Neutrophil (primary cell): ENCODE data around the gene RFTN2.

ENCODE experiments used
- H3K27ac ChIP-seq: fragments of 200-600 bp; sonication (generic); 2 replicates; pipeline ENCODE4 v1.5.1; 2016; ENCODE audit warnings: mild to moderate bottlenecking, moderate library complexity
- H3K27me3 ChIP-seq: fragments of 200-600 bp; sonication (generic); 2 replicates; pipeline ENCODE4 v1.6.0; 2016; ENCODE audit warnings: mild to moderate bottlenecking
- H3K36me3 ChIP-seq: fragments of 200-600 bp; sonication (generic); 2 replicates; pipeline ENCODE4 v1.5.1; 2017
- H3K4me1 ChIP-seq, 2 experiments: fragments of 200-600 bp in 1 of 2; sonication (generic) in 1 of 2; 1 replicate in 1 of 2; 2 replicates in 1 of 2; pipeline versions ENCODE4 v1.5.1 to v1.6.1; 2013 to 2016; ENCODE audit warnings: low read depth in 1 of 2, low read length in 1 of 2, mild to moderate bottlenecking in 1 of 2, moderate library complexity in 1 of 2; ENCODE audit not compliant: control insufficient read depth in 1 of 2, insufficient read depth in 1 of 2
- H3K4me3 ChIP-seq, 2 experiments: fragments of 200-600 bp in 1 of 2; sonication (generic) in 1 of 2; 1 replicate in 1 of 2; 2 replicates in 1 of 2; pipeline ENCODE4 v1.5.1; 2013 to 2016; ENCODE audit warnings: low read depth in 1 of 2, low read length in 1 of 2, mild to moderate bottlenecking in 1 of 2, moderate library complexity in 1 of 2
- H3K9me3 ChIP-seq: fragments of 200-600 bp; sonication (generic); 2 replicates; pipeline ENCODE4 v1.5.1; 2016
- CTCF ChIP-seq: fragments of 200-600 bp; sonication (generic); IDR thresholded peaks from 2 replicates; pipeline ENCODE4 v1.5.1; 2016; ENCODE audit warnings: antibody characterized with exemption

The RFTN2 gene

GRCh38 chr2:197620133-197620532, 55.3 kb downstream of the RFTN2 start:
- TF ChIP-seq CTCF = no peak
- H3K4me3 ChIP-seq = no peak overlapping the region
- H3K4me1 ChIP-seq = peaks cover 4 to 5% of the 10 kb centered on the region in 2 experiments
- no peak overlapping the region for H3K27ac ChIP-seq
- no peaks in the 10 kb centered on the region for H3K9me3 ChIP-seq
- no peaks in the 10 kb centered on the region for H3K36me3 ChIP-seq
- no peaks in the 10 kb centered on the region for H3K27me3 ChIP-seq

- peak overlapping the region; percentile 60 for H3K27ac ChIP-seq
- H3K4me3 ChIP-seq = no peak overlapping the region
- no peaks in the 10 kb centered on the region for H3K36me3 ChIP-seq
Measured at GRCh38 chr2:197615016-197615652, 60.3 kb downstream of the RFTN2 start.

GRCh38 chr2:197614532-197614931, 60.9 kb downstream of the RFTN2 start:
- Histone ChIP-seq H3K4me1 (peaks cover 24% of the 10 kb centered on the region in 2 experiments), H3K27me3 (no peaks in the 10 kb centered on the region), H3K9me3 (no peaks in the 10 kb centered on the region), H3K36me3 (no peaks in the 10 kb centered on the region), H3K4me3 (no peak overlapping the region), H3K27ac (peak overlapping the region; percentile 60)
- TF ChIP-seq CTCF = no peak

More at GRCh38 chr2:197615016-197615652, 60.3 kb downstream of the RFTN2 start:
- no peak for TF ChIP-seq CTCF
- no peaks in the 10 kb centered on the region for H3K9me3 ChIP-seq
- peaks cover 24% of the 10 kb centered on the region in 2 experiments for H3K4me1 ChIP-seq
- H3K27me3 ChIP-seq = no peaks in the 10 kb centered on the region

GRCh38 chr2:197613509-197613987, 61.8 kb downstream of the RFTN2 start:
- Histone ChIP-seq H3K9me3 (no peaks in the 10 kb centered on the region), H3K4me1 (peaks cover 24% of the 10 kb centered on the region in 2 experiments), H3K27ac (no peak overlapping the region), H3K27me3 (no peaks in the 10 kb centered on the region), H3K36me3 (no peaks in the 10 kb centered on the region), H3K4me3 (no peak overlapping the region)
- TF ChIP-seq CTCF = no peak

GRCh38 chr2:197606180-197606579, 69.2 kb downstream of the RFTN2 start:
- TF ChIP-seq CTCF = no peak
- no peak overlapping the region for H3K27ac ChIP-seq
- no peak overlapping the region for H3K4me3 ChIP-seq
- no peaks in the 10 kb centered on the region for H3K36me3 ChIP-seq
- H3K27me3 ChIP-seq = no peaks in the 10 kb centered on the region
- no peaks in the 10 kb centered on the region for H3K4me1 ChIP-seq
- no peaks in the 10 kb centered on the region for H3K9me3 ChIP-seq
